Measurements from ENCODE around the gene GNB5.
"Not testable (repeated sequence)": the region's sequence is repeated elsewhere in the genome, so short reads cannot be mapped to it uniquely, and the experiment has no call there.

GNB5 gene

DNA sequence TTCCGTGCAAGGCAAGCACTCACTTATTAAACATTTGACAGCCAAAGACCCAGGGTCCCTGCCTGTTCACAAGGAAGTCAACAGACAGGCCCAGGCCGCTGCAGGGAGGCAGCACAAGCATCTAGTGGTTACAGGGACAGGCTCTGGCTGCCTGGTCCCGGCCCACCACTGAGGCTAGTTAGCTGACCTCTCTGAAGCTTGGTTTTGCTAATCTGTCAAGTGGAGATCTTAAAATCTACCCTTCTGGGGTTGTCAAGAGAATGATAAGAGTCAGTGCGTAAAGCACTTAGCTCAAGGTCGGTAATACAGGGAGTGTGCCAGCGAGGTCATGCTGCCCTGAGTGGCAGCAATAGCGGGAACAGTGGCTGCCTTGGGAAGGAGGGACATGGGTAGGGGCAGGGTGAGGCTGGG, 6.0 kb downstream of the GNB5 start:
- H3K9me3 Mint-ChIP-seq, result no peaks in the 10 kb centered on the region
- H3K27ac Mint-ChIP-seq, result no peak overlapping the region
- no peak for ATAC-seq
- peaks cover 28% of the 10 kb centered on the region for H3K4me1 Mint-ChIP-seq
- no peaks in the 10 kb centered on the region for H3K36me3 Mint-ChIP-seq
- no peak overlapping the region for H3K4me3 Mint-ChIP-seq
- no peaks in the 10 kb centered on the region for H3K27me3 Mint-ChIP-seq

- Mint-ChIP-seq H3K36me3 (no peaks in the 10 kb centered on the region), H3K27ac (no peak overlapping the region), H3K9me3 (no peaks in the 10 kb centered on the region), H3K4me3 (no peak overlapping the region), H3K27me3 (no peaks in the 10 kb centered on the region), H3K4me1 (peaks cover 28% of the 10 kb centered on the region)
- ATAC-seq, result no peak
These were observed 6.5 kb downstream of the GNB5 start for GRCh38 chr15:52184721-52185120.

- no peak for ATAC-seq
- Mint-ChIP-seq H3K27ac (no peak overlapping the region), H3K27me3 (no peaks in the 10 kb centered on the region), H3K36me3 (no peaks in the 10 kb centered on the region), H3K9me3 (no peaks in the 10 kb centered on the region), H3K4me3 (no peak overlapping the region), H3K4me1 (peaks cover 36% of the 10 kb centered on the region)
These were observed 7.5 kb downstream of the GNB5 start for GRCh38 chr15:52183562-52184173.

GRCh38 chr15:52181938-52182780, 9.0 kb downstream of the GNB5 start:
- H3K4me1 Mint-ChIP-seq, result peaks cover 51% of the 10 kb centered on the region
- H3K27ac Mint-ChIP-seq, result peak overlapping the region; percentile 32

DNA sequence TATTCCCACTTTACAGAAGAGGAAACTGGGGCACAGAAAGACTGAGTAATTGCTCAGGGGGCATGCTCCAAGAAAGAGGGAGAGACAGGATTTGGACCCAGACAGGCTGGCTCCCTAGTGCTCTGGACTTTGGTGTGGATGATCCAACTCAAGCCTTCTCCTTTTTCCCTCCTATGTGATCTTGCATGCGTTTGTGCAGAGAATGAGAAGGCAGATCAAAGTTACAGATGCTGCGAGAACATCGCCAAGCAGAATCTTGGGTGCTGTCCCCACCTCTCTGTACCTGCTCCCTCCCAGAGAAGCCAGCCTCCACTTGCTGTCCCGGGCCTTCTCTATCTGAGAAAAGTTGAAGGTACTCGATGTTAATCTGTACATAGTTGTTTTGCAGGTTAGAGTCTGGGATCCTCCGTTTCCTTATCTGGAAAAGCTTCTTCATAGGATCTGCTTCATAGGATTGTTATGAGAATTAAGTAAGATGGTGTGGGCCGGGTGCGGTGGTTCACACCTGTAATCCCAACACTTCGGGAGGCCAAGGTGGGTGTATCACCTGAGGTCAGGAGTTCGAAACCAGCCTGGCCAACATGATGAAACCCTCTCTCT, 10.2 kb downstream of the GNB5 start:
- Mint-ChIP-seq H3K36me3 (no peaks in the 10 kb centered on the region), H3K27ac (peak overlapping the region; percentile 86), H3K4me1 (peaks cover 59% of the 10 kb centered on the region), H3K4me3 (peak overlapping the region; percentile 96), H3K9me3 (no peaks in the 10 kb centered on the region), H3K27me3 (no peaks in the 10 kb centered on the region)
- ATAC-seq, result no peak

More at GRCh38 chr15:52181938-52182780, 9.0 kb downstream of the GNB5 start:
- no peaks in the 10 kb centered on the region for H3K36me3 Mint-ChIP-seq
- no peak for ATAC-seq
- no peaks in the 10 kb centered on the region for H3K27me3 Mint-ChIP-seq
- H3K9me3 Mint-ChIP-seq, result no peaks in the 10 kb centered on the region
- no peak overlapping the region for H3K4me3 Mint-ChIP-seq

DNA sequence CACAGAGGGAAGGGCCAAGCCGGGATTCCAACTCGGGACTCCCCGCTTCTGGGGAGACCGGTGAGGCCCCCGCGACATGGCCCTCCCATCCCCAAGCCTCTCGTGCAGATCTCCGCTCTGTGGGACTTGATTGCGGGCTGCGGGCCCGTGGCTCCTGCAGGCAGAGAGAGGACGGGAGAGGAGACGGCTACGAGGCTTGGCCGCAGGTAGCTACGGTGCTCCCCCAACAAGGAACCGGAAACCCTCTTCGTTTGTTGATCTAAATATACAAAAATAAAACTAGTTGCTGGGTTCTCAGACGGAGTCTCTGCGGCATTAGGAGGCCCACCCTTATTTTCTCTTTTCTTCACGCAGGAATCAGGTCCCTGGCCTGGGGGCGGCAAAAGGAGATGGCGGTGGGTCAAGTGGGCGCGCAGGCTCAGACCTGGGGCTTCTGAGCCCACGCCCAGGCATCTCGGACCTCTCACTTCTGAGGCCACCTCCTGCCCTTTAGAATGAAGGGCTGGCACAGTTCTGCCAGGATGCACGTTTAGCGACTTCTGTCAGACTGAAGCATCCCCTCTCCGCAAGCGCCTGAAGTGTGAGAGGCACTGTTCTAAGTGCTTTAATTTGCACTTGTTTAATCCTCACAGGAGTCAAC, 10.9 kb downstream of the GNB5 start:
- Mint-ChIP-seq H3K27me3 (no peaks in the 10 kb centered on the region), H3K27ac (peak overlapping the region; percentile 86), H3K4me3 (peak overlapping the region; percentile 96), H3K4me1 (peaks cover 59% of the 10 kb centered on the region), H3K36me3 (no peaks in the 10 kb centered on the region), H3K9me3 (no peaks in the 10 kb centered on the region)
- peak; percentile 62 for ATAC-seq

GRCh38 chr15:52179278-52180195, 11.7 kb downstream of the GNB5 start:
- H3K27me3 Mint-ChIP-seq, result no peaks in the 10 kb centered on the region
- no peaks in the 10 kb centered on the region for H3K9me3 Mint-ChIP-seq
- peak; percentile 94 for ATAC-seq
- peaks cover 59% of the 10 kb centered on the region for H3K4me1 Mint-ChIP-seq
- no peaks in the 10 kb centered on the region for H3K36me3 Mint-ChIP-seq
- H3K27ac Mint-ChIP-seq, result peak overlapping the region; percentile 86
- peak overlapping the region; percentile 96 for H3K4me3 Mint-ChIP-seq

DNA sequence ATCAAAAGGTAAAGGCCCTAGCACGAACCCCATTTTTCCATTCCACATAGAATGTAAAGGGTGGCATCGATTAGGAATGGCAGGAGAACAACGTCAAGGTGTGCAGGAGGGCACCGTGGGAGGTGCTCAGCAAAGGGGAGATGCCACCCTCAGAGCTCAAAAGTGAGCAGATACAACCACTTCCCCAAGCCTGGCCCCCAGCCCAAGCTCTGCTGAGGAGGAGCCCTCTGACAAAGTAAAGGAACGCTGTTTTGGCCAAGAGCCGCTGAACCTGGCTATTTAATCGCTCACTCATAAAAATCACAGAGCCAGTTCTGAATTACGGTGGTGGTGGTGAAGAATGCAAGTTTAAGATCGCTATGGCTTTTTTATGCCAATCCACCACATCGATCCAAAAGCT, 12.4 kb downstream of the GNB5 start:
- Mint-ChIP-seq H3K4me3 (peak overlapping the region; percentile 82), H3K4me1 (peaks cover 66% of the 10 kb centered on the region), H3K9me3 (no peaks in the 10 kb centered on the region), H3K27ac (peak overlapping the region; percentile 86), H3K36me3 (no peaks in the 10 kb centered on the region), H3K27me3 (no peaks in the 10 kb centered on the region)
- ATAC-seq, result no peak

- no peak for ATAC-seq
- Mint-ChIP-seq H3K27ac (no peak overlapping the region), H3K4me1 (peaks cover 58% of the 10 kb centered on the region), H3K36me3 (peaks cover 20% of the 10 kb centered on the region), H3K9me3 (no peaks in the 10 kb centered on the region), H3K27me3 (no peaks in the 10 kb centered on the region), H3K4me3 (no peak overlapping the region)
These were observed 18.3 kb downstream of the GNB5 start for GRCh38 chr15:52172869-52173268.

DNA sequence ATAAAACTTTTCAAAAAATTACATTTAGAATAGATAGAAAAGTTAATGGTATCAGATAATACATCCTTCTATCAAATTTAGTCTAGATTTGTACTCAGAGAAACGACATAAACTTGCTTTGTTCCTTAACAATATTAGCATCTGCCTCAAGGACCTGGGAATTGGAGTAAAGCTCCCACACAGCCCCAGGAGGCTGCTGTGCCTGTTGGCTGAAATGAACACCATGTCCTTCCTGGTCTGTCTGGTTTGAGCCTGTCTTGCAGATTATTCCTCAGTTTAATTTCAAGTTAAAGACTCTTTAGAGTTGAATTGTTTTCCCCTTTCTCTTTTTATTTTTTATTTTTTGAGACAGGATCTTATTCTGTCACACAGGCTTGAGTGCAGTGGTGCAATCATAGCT, 19.4 kb downstream of the GNB5 start:
- no peaks in the 10 kb centered on the region for H3K9me3 Mint-ChIP-seq
- H3K27ac Mint-ChIP-seq, result no peak overlapping the region

DNA sequence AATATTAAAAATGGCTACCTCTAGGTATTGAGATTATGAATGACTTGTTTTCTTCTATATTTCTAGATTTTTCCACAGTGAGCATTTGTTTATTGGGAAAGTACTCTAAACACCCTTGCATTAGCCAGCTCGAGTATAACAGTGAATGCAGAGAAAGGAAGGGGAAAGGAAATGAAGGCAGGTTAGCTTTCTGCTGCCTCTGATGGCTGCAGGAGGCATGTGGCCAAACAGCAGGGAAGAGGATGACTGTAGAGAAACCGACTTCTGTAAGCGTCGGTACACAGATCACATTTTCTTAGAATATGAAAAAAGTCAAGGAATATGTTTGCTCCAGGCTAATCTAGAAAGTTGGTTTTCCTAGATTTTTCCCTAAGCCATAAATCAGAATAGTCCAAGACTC, 19.8 kb downstream of the GNB5 start:
- ATAC-seq, result no peak
- no peaks in the 10 kb centered on the region for H3K9me3 Mint-ChIP-seq
- H3K36me3 Mint-ChIP-seq, result peaks cover 20% of the 10 kb centered on the region
- peaks cover 54% of the 10 kb centered on the region for H3K4me1 Mint-ChIP-seq
- no peaks in the 10 kb centered on the region for H3K27me3 Mint-ChIP-seq
- H3K27ac Mint-ChIP-seq, result no peak overlapping the region
- no peak overlapping the region for H3K4me3 Mint-ChIP-seq

More for the DNA sequence above, 19.4 kb downstream of the GNB5 start:
- H3K4me3 Mint-ChIP-seq, result no peak overlapping the region
- H3K4me1 Mint-ChIP-seq, result peaks cover 54% of the 10 kb centered on the region
- no peak for ATAC-seq
- peaks cover 20% of the 10 kb centered on the region for H3K36me3 Mint-ChIP-seq
- H3K27me3 Mint-ChIP-seq, result no peaks in the 10 kb centered on the region

- not testable (repeated sequence) for H3K9me3 Mint-ChIP-seq, H3K4me3 Mint-ChIP-seq, H3K27me3 Mint-ChIP-seq, H3K27ac Mint-ChIP-seq, ATAC-seq
- Mint-ChIP-seq H3K36me3 (peaks cover 20% of the 10 kb centered on the region), H3K4me1 (peaks cover 65% of the 10 kb centered on the region)
These were observed 21.0 kb downstream of the GNB5 start for GRCh38 chr15:52170199-52170598.

DNA sequence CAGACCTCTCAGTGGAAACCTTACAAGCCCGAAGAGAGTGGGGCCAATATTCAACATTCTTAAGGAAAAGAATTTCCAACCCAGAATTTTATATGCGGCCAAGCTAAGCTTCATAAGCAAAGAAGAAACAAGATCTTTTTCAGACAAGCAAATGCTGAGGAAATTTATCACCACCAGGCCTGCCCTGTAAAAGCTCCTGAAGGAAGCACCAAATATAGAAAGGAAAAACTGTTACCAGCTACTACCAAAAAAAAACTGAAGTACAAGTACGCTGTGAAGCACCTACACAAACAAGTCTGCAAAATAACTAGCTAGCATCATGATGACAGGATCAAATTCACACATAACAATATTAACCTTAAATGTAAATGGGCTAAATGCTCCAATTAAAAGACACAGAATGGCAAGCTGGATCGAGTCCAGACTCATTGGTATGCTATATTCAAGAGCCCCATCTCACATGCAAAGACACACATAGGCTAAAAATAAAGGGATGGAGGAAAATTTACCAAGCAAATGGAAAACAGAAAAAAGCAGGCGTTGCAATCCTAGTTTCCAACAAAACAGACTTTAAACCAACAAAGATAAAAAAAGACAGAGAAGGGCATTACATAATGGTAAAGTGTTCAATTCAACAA, 25.6 kb downstream of the GNB5 start:
- H3K36me3 Mint-ChIP-seq, result peaks cover 28% of the 10 kb centered on the region
- peak overlapping the region; percentile 56 for H3K27ac Mint-ChIP-seq
- ATAC-seq, H3K4me3 Mint-ChIP-seq, H3K27me3 Mint-ChIP-seq, H3K9me3 Mint-ChIP-seq: not testable (repeated sequence)
- H3K4me1 Mint-ChIP-seq, result peaks cover 55% of the 10 kb centered on the region

DNA sequence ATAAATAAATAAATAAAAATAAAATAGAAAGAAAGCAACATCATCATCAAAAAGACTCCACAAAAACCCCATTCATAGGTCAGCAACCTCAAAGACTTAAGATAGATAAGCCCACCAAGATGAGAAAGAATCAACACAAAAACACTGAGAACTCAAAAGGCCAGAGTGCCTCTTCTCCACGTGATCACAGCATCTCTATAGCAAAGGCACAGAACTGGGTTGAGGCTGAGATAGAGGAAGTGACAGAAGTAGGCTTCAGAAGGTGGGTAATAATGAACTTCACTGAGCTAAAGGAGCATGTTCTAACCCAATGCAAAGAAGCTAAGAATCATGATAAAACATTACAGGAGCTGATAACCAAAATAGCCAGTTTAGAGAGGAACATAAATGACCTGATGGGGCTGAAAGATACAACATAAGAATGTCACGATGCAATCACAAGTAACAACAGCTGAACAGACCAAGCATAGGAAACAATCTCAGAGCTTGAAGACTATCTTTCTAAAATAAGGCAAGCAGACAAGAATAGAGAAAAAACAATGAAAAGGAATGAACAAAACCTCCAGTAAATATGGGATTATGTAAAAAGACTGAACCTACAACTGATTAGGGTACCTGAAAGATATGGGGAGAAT, 26.4 kb downstream of the GNB5 start:
- peak; percentile 70 for ATAC-seq
- Mint-ChIP-seq H3K27ac (peak overlapping the region; percentile 56), H3K27me3 (no peaks in the 10 kb centered on the region), H3K4me3 (no peak overlapping the region), H3K4me1 (peaks cover 53% of the 10 kb centered on the region), H3K9me3 (no peaks in the 10 kb centered on the region), H3K36me3 (peaks cover 27% of the 10 kb centered on the region)

All from stimulated activated memory B cell treated with anti-CD40 and anti-IgM and Interleukin-4, amounts not matched to agents 10 μg/mL and 1 μg/mL and 100 μg/mL, for 72 hours (primary cell).